Adrenal gland (tissue), 5 donors: ENCODE measurements around the gene HACL1.

Source experiments
- CTCF ChIP-seq, 6 experiments: fragments of 450-650 bp in 4 of 6; fragments of 200-600 bp in 2 of 6; sonication (generic) in 1 of 6; IDR thresholded peaks; 1 replicate in 5 of 6; 2 replicates in 1 of 6; pipeline versions ENCODE4 v1.5.1 to v1.8.0; 2016 to 2021; ENCODE audit warnings: antibody characterized with exemption in 6 of 6, mild to moderate bottlenecking in 2 of 6, moderate library complexity in 1 of 6
- POLR2A ChIP-seq, 2 donors: fragments of 450-650 bp; IDR thresholded peaks; one replicate each; pipeline ENCODE4 v1.6.1; 2017; ENCODE audit warnings: antibody characterized with exemption in 2 of 2, mild to moderate bottlenecking in 2 of 2, moderate library complexity in 1 of 2
- donor health status: DM: no; HTN: no; CAD: no.

DNA sequence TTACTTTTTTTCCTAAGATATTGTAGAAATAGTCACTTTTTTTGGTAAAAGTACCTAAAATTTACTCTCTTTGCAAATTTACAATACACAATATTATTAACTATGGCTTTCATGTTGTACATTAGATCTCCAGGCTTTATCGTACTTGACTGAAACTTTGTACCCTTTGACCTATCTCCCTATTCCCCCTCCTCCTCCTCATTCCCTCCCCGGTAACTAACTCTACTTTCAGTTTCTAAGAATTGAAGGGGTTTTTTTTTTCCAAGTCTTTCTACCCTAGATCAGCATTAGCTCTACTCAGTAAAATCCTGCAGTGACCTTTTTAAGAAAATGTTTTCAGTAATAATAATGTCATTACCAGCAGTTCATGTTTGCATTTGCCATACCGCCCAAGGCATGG, 10.1 kb downstream of the HACL1 start:
- TF ChIP-seq CTCF (IDR thresholded peaks at IDR 0.05), result no peak
- TF ChIP-seq POLR2A (IDR thresholded peaks at IDR 0.05), result no peak
